HepG2 (cell line): ENCODE results near the gene NFATC2. TPM values are rescaled to one million over a fixed set of nuclear protein-coding genes. Genes with fewer than 3 reads are reported as not detected.

Experiments used
- ATAC-seq: fragments of 200-7000 bp; cut with Tn5 transposase; 3 replicates; pipeline ENCODE4 v1.9.1; 2020; ENCODE audit warnings: mild to moderate bottlenecking, moderate library complexity
- BruUV-seq: library from RNA; stranded (reverse); fragments of 400-500 nt; replicated peaks from 2 replicates; lab custom pipeline; 2021; lab: Mats Ljungman, UMichigan
- CTCF ChIA-PET: fragments of 300-600 bp; formaldehyde crosslinking; extraction: SDS; loops from one replicate; lab custom pipeline; 2021; ENCODE audit warnings: low total read pairs, inconsistent platforms, low intra/inter-chr PET ratio; lab: Yijun Ruan, JAX
- POLR2A ChIA-PET: fragments of 350-600 bp; sonication (Branson Sonifier 250); formaldehyde crosslinking; loops from one replicate; lab custom pipeline; 2020; ENCODE audit warnings: antibody characterized with exemption, inconsistent platforms; lab: Yijun Ruan, JAX
- DNase-seq: peaks from one replicate; pipeline ENCODE4 v3.0.0-alpha.2; 2015; ENCODE audit warnings: low spot score
- FAIRE-seq: peaks from 3 replicates; lab custom pipeline; 2011; peaks lifted over from hg19 to GRCh38; lab: Jason Lieb, UNC
- H2AFZ ChIP-seq: one replicate; pipeline ENCODE4 v1.6.1; 2011; ENCODE audit warnings: low read length, inconsistent platforms
- H3K27ac ChIP-seq: fragments of 300-600 bp; 3 replicates; pipeline ENCODE4 v1.8.0; 2011; ENCODE audit warnings: mixed run types, mild to moderate bottlenecking, mixed read lengths, low read length, inconsistent platforms; ENCODE audit not compliant: insufficient read depth; ENCODE audit errors: extremely low read length
- H3K27me3 ChIP-seq, 2 experiments: fragments of 200-600 bp in 1 of 2; 2 replicates in 1 of 2; 3 replicates in 1 of 2; pipeline versions ENCODE4 v1.6.0 to v1.8.0; 2011; ENCODE audit warnings: low read length in 2 of 2, mild to moderate bottlenecking in 2 of 2, moderate library complexity in 2 of 2, inconsistent platforms in 1 of 2; ENCODE audit not compliant: insufficient read depth in 2 of 2, control insufficient read depth in 1 of 2
- H3K36me3 ChIP-seq, 2 experiments: fragments of 200-600 bp in 1 of 2; replicated peaks in 1 of 2; 2 replicates in 1 of 2; 3 replicates in 1 of 2; pipeline versions ENCODE4 v1.5.1 to v1.8.0; 2011; ENCODE audit warnings: low read length in 2 of 2, inconsistent platforms in 1 of 2; ENCODE audit not compliant: insufficient read depth in 2 of 2, control insufficient read depth in 1 of 2
- H3K4me1 ChIP-seq: 2 replicates; pipeline ENCODE4 v1.5.1; 2012; ENCODE audit warnings: low read length, inconsistent platforms; ENCODE audit not compliant: insufficient read depth
- H3K4me2 ChIP-seq: 2 replicates; pipeline ENCODE4 v1.6.0; 2011; ENCODE audit warnings: low read depth, low read length, inconsistent platforms
- H3K4me3 ChIP-seq, 3 experiments: fragments of 200-600 bp in 1 of 3; sonication (generic), shearing (Covaris generic) in 1 of 3; replicated peaks in 1 of 3; 2 replicates each; pipeline ENCODE4 v1.5.1; 2011 to 2016; ENCODE audit warnings: low read length in 3 of 3, inconsistent platforms in 2 of 3, low read depth in 2 of 3, mild to moderate bottlenecking in 2 of 3, control low read depth in 1 of 3, mixed read lengths in 1 of 3; ENCODE audit not compliant: insufficient read depth in 1 of 3
- H3K79me2 ChIP-seq: one replicate; pipeline ENCODE4 v1.6.1; 2011; ENCODE audit warnings: low read length, inconsistent platforms; ENCODE audit not compliant: insufficient read depth
- H3K9ac ChIP-seq: 2 replicates; pipeline ENCODE4 v1.6.0; 2011; ENCODE audit warnings: mild to moderate bottlenecking, low read depth, low read length, inconsistent platforms; ENCODE audit not compliant: insufficient read depth
- H3K9me3 ChIP-seq: 2 replicates; pipeline ENCODE4 v1.5.1; 2012; ENCODE audit warnings: mild to moderate bottlenecking, low read length
- H4K20me1 ChIP-seq: 2 replicates; pipeline ENCODE4 v1.6.0; 2011; ENCODE audit warnings: inconsistent platforms, mild to moderate bottlenecking, low read length, moderate library complexity; ENCODE audit not compliant: insufficient read depth
- ARID3A ChIP-seq: IDR thresholded peaks from 2 replicates; pipeline ENCODE4 v1.6.1; 2012; ENCODE audit warnings: low read depth, low read length, improper control_type of control experiment
- ATM ChIP-seq: fragments of 450-650 bp; IDR thresholded peaks from 2 replicates; pipeline ENCODE4 v1.7.1; 2017; ENCODE audit warnings: mild to moderate bottlenecking, borderline replicate concordance
- HNRNPH1 ChIP-seq: fragments of 200-400 bp; formaldehyde crosslinking; optimal IDR thresholded peaks from 2 replicates; pipeline ENCODE3; 2017; ENCODE audit warnings: mild to moderate bottlenecking, low read depth, low read length
- IRF2 ChIP-seq: IDR thresholded peaks from 2 replicates; pipeline ENCODE4 v1.6.1; 2018; ENCODE audit warnings: missing genetic modification reagents, missing compliant biosample characterization
- KDM4B ChIP-seq: sonication (generic); formaldehyde crosslinking; IDR thresholded peaks from 2 replicates; pipeline ENCODE4 v1.4.0; 2020; ENCODE audit warnings: missing genetic modification reagents
- YEATS4 ChIP-seq: sonication (generic); formaldehyde crosslinking; IDR thresholded peaks from 2 replicates; pipeline ENCODE4 v1.4.0; 2020; ENCODE audit warnings: missing genetic modification reagents, borderline replicate concordance
- ZBTB49 ChIP-seq: sonication (generic); formaldehyde crosslinking; IDR thresholded peaks from 2 replicates; pipeline ENCODE4 v1.4.0; 2020; ENCODE audit warnings: missing genetic modification reagents, borderline replicate concordance
- ZKSCAN5 ChIP-seq: sonication (generic); formaldehyde crosslinking; IDR thresholded peaks from 2 replicates; pipeline ENCODE4 v1.5.1; 2020; ENCODE audit warnings: mild to moderate bottlenecking, missing genetic modification reagents
- ZKSCAN8 ChIP-seq: IDR thresholded peaks from 2 replicates; pipeline ENCODE4 v1.6.1; 2016; ENCODE audit warnings: borderline replicate concordance, missing genetic modification reagents, missing compliant biosample characterization
- ZNF850 ChIP-seq: sonication (generic); formaldehyde crosslinking; conservative IDR thresholded peaks from 2 replicates; pipeline ENCODE4 v1.9.0; 2021; ENCODE audit warnings: mild to moderate bottlenecking, missing genetic modification reagents
- ZSCAN30 ChIP-seq: sonication (generic); formaldehyde crosslinking; IDR thresholded peaks from 2 replicates; pipeline ENCODE4 v1.5.0; 2020; ENCODE audit warnings: mild to moderate bottlenecking, missing genetic modification reagents
- ZSCAN9 ChIP-seq: IDR thresholded peaks from 2 replicates; pipeline ENCODE4 v1.6.1; 2016; ENCODE audit warnings: borderline replicate concordance
- whole genome bisulfite sequencing: methylation state at CpG from one replicate; pipeline ENCODE4 v1.1.6; 2017; ENCODE audit warnings: low lambda C conversion rate; 5-methylcytosine and 5-hydroxymethylcytosine counted together
- in situ Hi-C: cut with HindIII; loops from 2 replicates; pipeline ENCODE4 v1.10.0; 2017; ENCODE audit warnings: low pct_unique_long_range_greater_than_20kb; ENCODE audit not compliant: extremely low pct_ligation_motif_present
- intact Hi-C: fragments of 100-400 bp; cut with micrococcal nuclease; formaldehyde crosslinking; loops from one replicate; pipeline ENCODE4 v1.10.0; 2022; ENCODE audit not compliant: unreplicated experiment
- polyA plus RNA-seq, 8 experiments: library from polyadenylated mRNA; depleted of rRNA in 3 of 8; stranded (reverse) in 7 of 8; unstranded in 1 of 8; fragments of >200 nt; fragmentation: Illumina TruSeq in 4 of 8; extraction: Trizol in 4 of 8; gene quantifications; 2 replicates each; pipeline versions ENCODE4 v1.2.1 to v1.2.3, GENCODE V29; 2011 to 2016; ENCODE audit warnings: low read depth in 4 of 8, missing spikeins in 1 of 8, mixed read lengths in 1 of 8; ENCODE audit not compliant: insufficient read depth in 1 of 8
- total RNA-seq, 5 experiments: library from RNA; depleted of rRNA; stranded (reverse); fragments of >200 nt; fragmentation: Illumina TruSeq; extraction: Trizol; gene quantifications; 2 replicates each; pipeline ENCODE4 v1.2.3, GENCODE V29; 2016; ENCODE audit warnings: low read depth in 1 of 5

The NFATC2 gene
- total and polyA plus RNA-seq, 2 of the 13 experiments (the other 11 are each of a cell fraction or from before 2014, with no cell fraction given), result 1.9 to 3.3 TPM

- ATAC-seq, result no peak
- H3K4me2 ChIP-seq, result no peak overlapping the region
- no peak overlapping the region for H2AFZ ChIP-seq
- H3K4me1 ChIP-seq, result no peaks in the 10 kb centered on the region
- POLR2A ChIA-PET, result no interaction called here
- no peak overlapping the region for H3K9ac ChIP-seq
- no peak overlapping the region for H3K27ac ChIP-seq
- no peak overlapping the region for H3K4me3 ChIP-seq
- H4K20me1 ChIP-seq, result no peaks in the 10 kb centered on the region
- no peaks in the 10 kb centered on the region for H3K9me3 ChIP-seq
- no peaks in the 10 kb centered on the region for H3K79me2 ChIP-seq
- CTCF ChIA-PET, result no interaction called here
- in situ Hi-C loops, result no loop called here
- H3K36me3 ChIP-seq, result peaks cover 2 to 3% of the 10 kb centered on the region in 2 experiments; a peak in 1 of 5 replicates
- peak; percentile 44 for FAIRE-seq
- WGBS, result 94% methylated on average over 7 of the region's 7 CpGs
- no peaks in the 10 kb centered on the region for H3K27me3 ChIP-seq
- DNase-seq, result no peak
- BruUV-seq, result no TSS peak
- no peak for TF ChIP-seq ZSCAN30 (CRISPR knock-in tag)
- TF ChIP-seq YEATS4, result no peak
- TF ChIP-seq ZNF850 (CRISPR knock-in tag), result no peak
- TF ChIP-seq ZSCAN9 (CRISPR knock-in tag), result no peak
- TF ChIP-seq ZKSCAN8, result no peak
- intact Hi-C loops, result loop anchor here (5.0 kb wide), 1 partner anchor 473 kb away; no protein-coding TSS in a partner anchor
These were observed 52.9 kb downstream of the NFATC2 start for GRCh38 chr20:51489611-51490010.

DNA sequence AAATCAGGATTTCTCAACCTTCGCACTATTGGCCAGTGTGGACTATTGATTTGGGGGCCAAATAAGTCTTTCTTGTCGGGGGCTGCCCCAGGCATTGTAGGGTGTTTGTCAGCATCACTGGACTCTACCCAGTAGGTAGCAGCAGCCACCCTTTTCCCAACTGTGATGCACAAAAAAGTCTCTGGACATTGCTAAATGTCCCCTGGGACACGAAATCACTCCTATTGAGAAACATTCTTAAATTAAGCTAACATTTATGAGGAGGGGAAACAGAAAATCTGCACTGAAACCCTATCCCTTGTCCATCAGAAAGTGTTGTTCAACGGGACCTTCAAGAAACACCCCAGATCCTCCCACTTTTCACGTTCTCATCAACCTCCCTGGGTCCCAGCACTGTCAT is 54.2 kb downstream of the NFATC2 start:
- Histone ChIP-seq H3K9me3 (no peaks in the 10 kb centered on the region), H3K79me2 (no peaks in the 10 kb centered on the region), H3K9ac (no peak overlapping the region), H3K27ac (no peak overlapping the region), H3K4me2 (no peak overlapping the region), H3K4me3 (no peak overlapping the region), H2AFZ (no peak overlapping the region), H4K20me1 (no peaks in the 10 kb centered on the region), H3K36me3 (peaks cover 2 to 3% of the 10 kb centered on the region in 2 experiments; a peak in 1 of 5 replicates), H3K4me1 (no peaks in the 10 kb centered on the region), H3K27me3 (no peaks in the 10 kb centered on the region)
- BruUV-seq, result no TSS peak
- WGBS, result 84% methylated on average over 5 of the region's 5 CpGs
- ATAC-seq (no peak), DNase-seq (no peak), FAIRE-seq (no peak)
- CTCF ChIA-PET, result no interaction called here
- TF ChIP-seq KDM4B (CRISPR knock-in tag) (no peak), IRF2 (CRISPR knock-in tag) (no peak), ZBTB49 (CRISPR knock-in tag) (no peak), ARID3A (no peak), HNRNPH1 (no peak), ZKSCAN5 (no peak), ZSCAN9 (CRISPR knock-in tag) (no peak), ATM (no peak)
- intact Hi-C loops, result no loop called here
- POLR2A ChIA-PET, result no interaction called here
- in situ Hi-C loops, result no loop called here
